ENCODE data around the gene PTPRO.

GRCh38 chr12:15534322-15534721 lies 212.0 kb downstream of the PTPRO start:
- TF ChIP-seq CTCF (IDR thresholded peaks at IDR 0.05) (no peak), POLR2A (IDR thresholded peaks at IDR 0.05) (no peak)
